WTC11 (cell line): Measurements from ENCODE around the gene OR2AG1.

Experiments used
- ARID4B ChIP-seq: sonication (generic); formaldehyde crosslinking; IDR thresholded peaks from 2 replicates; pipeline ENCODE4 v1.8.0; 2023; ENCODE audit warnings: missing genetic modification reagents, mild to moderate bottlenecking, borderline replicate concordance
- ATF3 ChIP-seq: sonication (generic); formaldehyde crosslinking; conservative IDR thresholded peaks from 2 replicates; pipeline ENCODE4 v1.8.1; 2022; ENCODE audit warnings: mild to moderate bottlenecking, missing genetic modification reagents
- CBFB ChIP-seq: sonication (generic); formaldehyde crosslinking; IDR thresholded peaks from 2 replicates; pipeline ENCODE4 v1.8.1; 2022; ENCODE audit warnings: mild to moderate bottlenecking, low read depth, missing genetic modification reagents
- CTCF ChIP-seq: fragments of 200-600 bp; IDR thresholded peaks from 2 replicates; pipeline ENCODE4 v1.8.0; 2022; ENCODE audit warnings: antibody characterized with exemption
- HMGXB4 ChIP-seq: sonication (generic); formaldehyde crosslinking; IDR thresholded peaks from 2 replicates; pipeline ENCODE4 v1.8.1; 2023; ENCODE audit warnings: mild to moderate bottlenecking, moderate library complexity, missing genetic modification reagents
- IRF2 ChIP-seq: sonication (generic); formaldehyde crosslinking; IDR thresholded peaks from 2 replicates; pipeline ENCODE4 v1.8.0; 2022; ENCODE audit warnings: low read depth, missing genetic modification reagents, borderline replicate concordance
- JUN ChIP-seq: sonication (generic); formaldehyde crosslinking; IDR thresholded peaks from 2 replicates; pipeline ENCODE4 v1.8.0; 2023; ENCODE audit warnings: mild to moderate bottlenecking, missing genetic modification reagents
- KAT7 ChIP-seq: sonication (generic); formaldehyde crosslinking; IDR thresholded peaks from 2 replicates; pipeline ENCODE4 v1.8.1; 2023; ENCODE audit warnings: missing genetic modification reagents, mild to moderate bottlenecking, borderline replicate concordance
- PRDM15 ChIP-seq: sonication (generic); formaldehyde crosslinking; IDR thresholded peaks from 2 replicates; pipeline ENCODE4 v1.8.0; 2022; ENCODE audit warnings: missing genetic modification reagents
- SP1 ChIP-seq: sonication (generic); formaldehyde crosslinking; conservative IDR thresholded peaks from 2 replicates; pipeline ENCODE4 v1.8.1; 2022; ENCODE audit warnings: missing genetic modification reagents
- ZNF423 ChIP-seq: fragments of 250-450 bp; sonication (Bioruptor Pico); IDR thresholded peaks from 2 replicates; pipeline ENCODE4 v2.1.2; 2022; ENCODE audit warnings: mild to moderate bottlenecking, moderate library complexity
- ZSCAN18 ChIP-seq: fragments of 250-450 bp; sonication (Bioruptor Pico); IDR thresholded peaks from 2 replicates; pipeline ENCODE4 v2.1.2; 2022; ENCODE audit warnings: mild to moderate bottlenecking, moderate library complexity

- TF ChIP-seq CBFB (no peak), ARID4B (CRISPR knock-in tag) (no peak), CTCF (no peak), ZSCAN18 (CRISPR knock-in tag) (no peak), JUN (no peak), ZNF423 (no peak), KAT7 (CRISPR knock-in tag) (no peak), SP1 (CRISPR knock-in tag) (no peak), ATF3 (CRISPR knock-in tag) (no peak), HMGXB4 (CRISPR knock-in tag) (no peak), IRF2 (CRISPR knock-in tag) (no peak), PRDM15 (CRISPR knock-in tag) (no peak)
Measured at GRCh38 chr11:6825231-6825744, 42.5 kb downstream of the OR2AG1 start.
